ENCODE measurements around the gene EFNA5. TPM values are rescaled to one million over a fixed set of nuclear protein-coding genes. Genes with fewer than 3 reads are reported as not detected.

Gene EFNA5
- total and polyA plus RNA-seq, 4 donors = 0.14 to 0.93 (median 0.54) TPM

- no peaks in the 10 kb centered on the region for H3K27me3 ChIP-seq (ENCODE audit: control insufficient read depth in 4 of 4, insufficient read depth in 4 of 4, low read length in 3 of 4)
- no peak for DNase-seq (ENCODE audit: low spot score)
- TF ChIP-seq EGR1 (IDR thresholded peaks at IDR 0.05; ENCODE audit: low read depth in 2 of 2) (no peak), REST (IDR thresholded peaks at IDR 0.05) (no peak), ATF3 (IDR thresholded peaks at IDR 0.05) (no peak), RXRA (IDR thresholded peaks at IDR 0.05) (no peak), FOXA1 (IDR thresholded peaks at IDR 0.05) (no peak), JUND (IDR thresholded peaks at IDR 0.05) (no peak), HNF4A (conservative IDR thresholded peaks at IDR 0.05) (no peak), CTCF (IDR thresholded peaks at IDR 0.05; ENCODE audit: low read depth, low read length, missing input control) (no peak), TAF1 (conservative IDR thresholded peaks at IDR 0.05) (no peak)
- peaks cover 0 to 14% (median 5%) of the 10 kb centered on the region in 4 donors for H3K4me1 ChIP-seq (ENCODE audit: control insufficient read depth in 4 of 4, insufficient read depth in 4 of 4, low read length in 3 of 4)
- H3K9me3 ChIP-seq (ENCODE audit: control insufficient read depth in 4 of 4, low read length in 3 of 4) = no peaks in the 10 kb centered on the region
- H3K27ac ChIP-seq (ENCODE audit: low read depth in 1 of 2, low read length in 2 of 2) = no peak overlapping the region
- H3K36me3 ChIP-seq (ENCODE audit: control insufficient read depth in 4 of 4, insufficient read depth in 3 of 4, low read depth in 1 of 4, low read length in 3 of 4) = no peaks in the 10 kb centered on the region
- no peak overlapping the region for H3K9ac ChIP-seq (ENCODE audit: low read depth in 1 of 2, low read length in 2 of 2)
- no peak overlapping the region for H3K4me3 ChIP-seq (ENCODE audit: low read depth in 1 of 3, low read length in 3 of 3)
- 89% methylated on average over 4 of the region's 4 CpGs for WGBS
Observed at GRCh38 chr5:107567901-107568671, 102.7 kb downstream of the EFNA5 start.

- Histone ChIP-seq H3K36me3 (ENCODE audit: control insufficient read depth in 4 of 4, insufficient read depth in 3 of 4, low read depth in 1 of 4, low read length in 3 of 4) (no peaks in the 10 kb centered on the region), H3K4me1 (ENCODE audit: control insufficient read depth in 4 of 4, insufficient read depth in 4 of 4, low read length in 3 of 4) (peaks cover 0 to 11% (median 5%) of the 10 kb centered on the region in 4 donors), H3K9ac (ENCODE audit: low read depth in 1 of 2, low read length in 2 of 2) (no peak overlapping the region), H3K9me3 (ENCODE audit: control insufficient read depth in 4 of 4, low read length in 3 of 4) (no peaks in the 10 kb centered on the region), H3K27ac (ENCODE audit: low read depth in 1 of 2, low read length in 2 of 2) (no peak overlapping the region), H3K27me3 (ENCODE audit: control insufficient read depth in 4 of 4, insufficient read depth in 4 of 4, low read length in 3 of 4) (no peaks in the 10 kb centered on the region), H3K4me3 (ENCODE audit: low read depth in 1 of 3, low read length in 3 of 3) (no peak overlapping the region)
- DNase-seq (ENCODE audit: low spot score) = no peak
- TF ChIP-seq NR2F2 (IDR thresholded peaks at IDR 0.05) = no peak
- no peak for TF ChIP-seq EGR1 (IDR thresholded peaks at IDR 0.05; ENCODE audit: low read depth in 2 of 2)
- no peak for TF ChIP-seq MAX (IDR thresholded peaks at IDR 0.05)
- no peak for TF ChIP-seq HNF4G (IDR thresholded peaks at IDR 0.05)
- TF ChIP-seq SP1 (IDR thresholded peaks at IDR 0.05) = no peak
- TF ChIP-seq REST (IDR thresholded peaks at IDR 0.05) = no peak
- no peak for TF ChIP-seq FOXA1 (IDR thresholded peaks at IDR 0.05)
- TF ChIP-seq ZBTB33 (IDR thresholded peaks at IDR 0.05) = no peak
- TF ChIP-seq JUND (IDR thresholded peaks at IDR 0.05) = no peak
- WGBS = 72% methylated on average over 2 of the region's 2 CpGs
Observed at GRCh38 chr5:107566986-107567385, 103.8 kb downstream of the EFNA5 start.

Measured in liver (tissue), 9 donors.